Transverse colon (tissue), 3 donors: ENCODE data around the gene CDK9.

ENCODE experiments used
- CTCF ChIP-seq, 5 experiments: fragments of 200-600 bp in 3 of 5; fragments of 450-650 bp in 2 of 5; sonication (generic) in 3 of 5; IDR thresholded peaks; 1 replicate in 2 of 5; 2 replicates in 3 of 5; pipeline ENCODE4 v1.5.1; 2016 to 2017; ENCODE audit warnings: antibody characterized with exemption in 5 of 5, inconsistent platforms in 3 of 5, mild to moderate bottlenecking in 2 of 5, moderate library complexity in 1 of 5
- POLR2A ChIP-seq: fragments of 450-650 bp; IDR thresholded peaks from one replicate; pipeline ENCODE4 v1.6.1; 2016; ENCODE audit warnings: antibody characterized with exemption, mild to moderate bottlenecking, moderate library complexity

DNA sequence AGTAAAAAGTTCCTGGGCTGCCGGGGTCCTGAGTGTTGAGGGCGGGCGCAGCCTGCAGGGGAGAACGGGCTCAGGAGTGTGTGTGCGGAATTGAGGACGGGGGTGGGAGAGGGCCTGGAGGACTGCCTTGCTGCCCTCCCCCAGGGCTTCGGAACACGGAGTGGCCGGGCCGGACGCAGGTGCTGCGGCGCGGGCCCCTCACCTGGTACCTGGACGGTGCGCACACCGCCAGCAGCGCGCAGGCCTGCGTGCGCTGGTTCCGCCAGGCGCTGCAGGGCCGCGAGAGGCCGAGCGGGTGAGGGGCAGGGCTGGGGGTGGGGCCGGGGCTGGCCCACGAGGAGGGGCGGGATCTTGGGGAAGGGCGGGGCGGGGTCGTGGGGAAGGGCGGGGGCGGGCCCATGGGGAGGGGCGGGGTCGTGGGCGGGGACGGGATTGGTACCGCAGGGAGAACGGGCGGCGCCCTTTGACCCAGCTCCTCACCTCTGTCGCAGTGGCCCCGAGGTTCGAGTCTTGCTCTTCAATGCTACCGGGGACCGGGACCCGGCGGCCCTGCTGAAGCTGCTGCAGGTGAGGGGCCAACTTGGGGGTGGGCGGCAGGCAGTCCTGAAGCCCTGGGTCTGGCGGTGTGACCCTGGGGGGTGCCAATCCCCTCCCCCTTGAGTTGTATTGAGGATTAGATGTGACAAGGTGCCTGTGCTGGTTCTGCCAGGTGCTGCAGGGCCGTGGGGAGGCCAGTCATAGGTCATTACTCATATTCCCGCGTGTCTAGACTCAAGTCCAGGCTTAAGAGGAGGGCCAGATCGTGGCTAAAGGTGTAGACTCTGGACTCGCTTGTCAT lies 23.9 kb downstream of the CDK9 start:
- TF ChIP-seq CTCF (IDR thresholded peaks at IDR 0.05) (peak in 1 of 5 experiments; percentile 22), POLR2A (no peak)
